Lung (tissue), 12 donors: Measurements from ENCODE around the gene CBLB. TPM values are rescaled to one million over a fixed set of nuclear protein-coding genes. Genes with fewer than 3 reads are reported as not detected.
A peak's percentile ranks its signal among the peaks of the same experiment; 100 is the strongest.

ENCODE experiments used
- ATAC-seq: fragments of 200-7000 bp; cut with Tn5 transposase; one replicate; pipeline ENCODE4 v1.9.1; 2020; ENCODE audit warnings: moderate number of reproducible peaks; ENCODE audit not compliant: insufficient read depth, low FRiP score
- DNase-seq, 3 donors: peaks; one replicate each; pipeline ENCODE4 v3.0.0-alpha.2; 2013 to 2017
- H3K27ac ChIP-seq, 2 donors: one replicate each; pipeline ENCODE4 v1.5.1; 2013; ENCODE audit warnings: mild to moderate bottlenecking in 2 of 2, moderate library complexity in 2 of 2, control low read depth in 1 of 2, inconsistent platforms in 1 of 2, low read depth in 1 of 2, low read length in 1 of 2
- H3K27me3 ChIP-seq, 3 donors: one replicate each; pipeline ENCODE4 v1.5.1; 2013; ENCODE audit warnings: low read length in 2 of 3; ENCODE audit not compliant: control insufficient read depth in 3 of 3, insufficient read depth in 3 of 3
- H3K36me3 ChIP-seq, 4 donors: one replicate each; pipeline ENCODE4 v1.5.1; 2013; ENCODE audit warnings: low read length in 4 of 4, mild to moderate bottlenecking in 1 of 4, moderate library complexity in 1 of 4; ENCODE audit not compliant: control insufficient read depth in 4 of 4, insufficient read depth in 4 of 4
- H3K4me1 ChIP-seq, 5 donors: one replicate each; pipeline ENCODE4 v1.5.1; 2013; ENCODE audit warnings: low read length in 5 of 5, mild to moderate bottlenecking in 2 of 5, moderate library complexity in 1 of 5; ENCODE audit not compliant: control insufficient read depth in 5 of 5, insufficient read depth in 5 of 5
- H3K4me3 ChIP-seq: one replicate; pipeline ENCODE4 v1.5.1; 2013; ENCODE audit warnings: mild to moderate bottlenecking, control low read depth, moderate library complexity
- H3K9ac ChIP-seq, 2 donors: one replicate each; pipeline ENCODE4 v1.5.1; 2013; ENCODE audit warnings: low read length in 2 of 2, control low read depth in 1 of 2; ENCODE audit not compliant: insufficient read depth in 1 of 2
- H3K9me3 ChIP-seq, 4 donors: one replicate each; pipeline ENCODE4 v1.5.1; 2013; ENCODE audit warnings: low read length in 3 of 4, mild to moderate bottlenecking in 1 of 4, moderate library complexity in 1 of 4; ENCODE audit not compliant: control insufficient read depth in 4 of 4, insufficient read depth in 3 of 4
- WGBS, 2 donors: extraction: QIAGEN DNeasy Blood & Tissue Kit; methylation state at CpG; one replicate each; pipeline ENCODE4 v1.1.7; 2013; 5-methylcytosine and 5-hydroxymethylcytosine counted together
- polyA plus RNA-seq, 2 donors: library from polyadenylated mRNA; stranded (reverse); fragments of 200-250 nt; gene quantifications; one replicate each; pipeline ENCODE4 v1.2.1, GENCODE V29; 2013
- total RNA-seq, 2 donors: library from RNA; depleted of rRNA in 1 of 2; stranded (reverse); fragments of >200 nt in 1 of 2; gene quantifications; one replicate each; pipeline ENCODE4 v1.2.1, GENCODE V29; 2014 to 2021
- TF ChIP-seq, protein P1 (sequence below): IDR thresholded peaks from 2 replicates; pipeline ENCODE4 v1.5.1; 2012; ENCODE audit warnings: mild to moderate bottlenecking; ENCODE audit errors: control extremely low read depth, extremely low read depth
- donor health status: control.
- donor health status: control.
- donor health status: Bipolar disorder and iron deficiency.
- donor health status: healthy.
- donor health status: DM: yes; HTN: yes; CAD: no.

CBLB gene
- total and polyA plus RNA-seq, 4 donors, result 7.2 to 124 (median 24.6) TPM

- H3K4me3 ChIP-seq, result no peak overlapping the region
- H3K9me3 ChIP-seq, result no peaks in the 10 kb centered on the region
- no peak for ATAC-seq
- no peak for DNase-seq
- WGBS, 2 donors, result 83 to 91% methylated on average over 4 of the region's 4 CpGs
- no peaks in the 10 kb centered on the region for H3K27me3 ChIP-seq
- H3K9ac ChIP-seq, result no peak overlapping the region
- no peak overlapping the region for H3K27ac ChIP-seq
- H3K36me3 ChIP-seq, result no peaks in the 10 kb centered on the region
- TF ChIP-seq, protein P1, sequence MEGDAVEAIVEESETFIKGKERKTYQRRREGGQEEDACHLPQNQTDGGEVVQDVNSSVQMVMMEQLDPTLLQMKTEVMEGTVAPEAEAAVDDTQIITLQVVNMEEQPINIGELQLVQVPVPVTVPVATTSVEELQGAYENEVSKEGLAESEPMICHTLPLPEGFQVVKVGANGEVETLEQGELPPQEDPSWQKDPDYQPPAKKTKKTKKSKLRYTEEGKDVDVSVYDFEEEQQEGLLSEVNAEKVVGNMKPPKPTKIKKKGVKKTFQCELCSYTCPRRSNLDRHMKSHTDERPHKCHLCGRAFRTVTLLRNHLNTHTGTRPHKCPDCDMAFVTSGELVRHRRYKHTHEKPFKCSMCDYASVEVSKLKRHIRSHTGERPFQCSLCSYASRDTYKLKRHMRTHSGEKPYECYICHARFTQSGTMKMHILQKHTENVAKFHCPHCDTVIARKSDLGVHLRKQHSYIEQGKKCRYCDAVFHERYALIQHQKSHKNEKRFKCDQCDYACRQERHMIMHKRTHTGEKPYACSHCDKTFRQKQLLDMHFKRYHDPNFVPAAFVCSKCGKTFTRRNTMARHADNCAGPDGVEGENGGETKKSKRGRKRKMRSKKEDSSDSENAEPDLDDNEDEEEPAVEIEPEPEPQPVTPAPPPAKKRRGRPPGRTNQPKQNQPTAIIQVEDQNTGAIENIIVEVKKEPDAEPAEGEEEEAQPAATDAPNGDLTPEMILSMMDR, result no peak
- H3K4me1 ChIP-seq, result peaks cover 0 to 18% (median 3%) of the 10 kb centered on the region in 5 donors
These were observed 12.0 kb upstream of the CBLB start for GRCh38 chr3:105880681-105881290.

DNA sequence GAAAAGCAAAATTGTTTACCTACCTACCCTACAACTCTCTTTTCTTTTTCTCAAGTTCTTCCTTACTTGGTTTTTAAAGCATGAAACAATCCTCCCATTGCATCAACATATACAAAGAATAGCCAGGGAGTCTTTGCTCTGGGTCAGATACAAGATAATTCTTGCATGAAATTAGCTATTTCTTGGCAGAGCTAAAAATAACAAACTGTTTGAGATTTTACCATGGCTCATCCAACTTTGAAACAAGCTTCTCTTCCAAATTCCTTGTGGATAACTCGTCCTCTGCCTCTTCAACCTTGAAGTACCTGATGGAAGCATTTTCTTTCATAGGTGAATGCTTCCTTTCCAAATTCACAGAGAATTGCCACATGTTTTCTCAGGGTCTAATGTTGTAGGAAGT is 9.2 kb upstream of the CBLB start:
- no peak overlapping the region for H3K4me3 ChIP-seq
- ATAC-seq (no peak), DNase-seq (peak in 2 of 3 donors; percentile 51 to 66)
- H3K9me3 ChIP-seq, result no peaks in the 10 kb centered on the region
- peaks cover 0 to 18% (median 2%) of the 10 kb centered on the region in 5 donors for H3K4me1 ChIP-seq
- peak overlapping the region in 1 of 2 donors; percentile 9 for H3K9ac ChIP-seq
- no peak overlapping the region for H3K27ac ChIP-seq
- TF ChIP-seq, protein P1, result no peak
- no peaks in the 10 kb centered on the region for H3K27me3 ChIP-seq
- no peaks in the 10 kb centered on the region for H3K36me3 ChIP-seq
- WGBS, 2 donors, result 56 to 83% methylated on average over 1 of the region's 1 CpG

- Histone ChIP-seq H3K27me3 (no peaks in the 10 kb centered on the region), H3K9ac (no peak overlapping the region), H3K36me3 (no peaks in the 10 kb centered on the region), H3K9me3 (no peaks in the 10 kb centered on the region), H3K4me1 (peaks cover 0 to 18% (median 2%) of the 10 kb centered on the region in 5 donors), H3K4me3 (no peak overlapping the region), H3K27ac (no peak overlapping the region)
- ATAC-seq (no peak), DNase-seq (no peak)
- 86% methylated on average over 1 of the region's 1 CpG for WGBS, 2 donors
- TF ChIP-seq, protein P1, result no peak
These were observed 8.6 kb upstream of the CBLB start for GRCh38 chr3:105877336-105877910.
